ENCODE data around the gene DCTN3.

- TF ChIP-seq POLR2A (IDR thresholded peaks at IDR 0.05; ENCODE audit: low read depth, low read length) (no peak), MAZ (IDR thresholded peaks at IDR 0.05; ENCODE audit: borderline replicate concordance, low read depth, low read length) (no peak), CTCF (conservative IDR thresholded peaks at IDR 0.05; ENCODE audit: low read depth, low read length) (no peak), RAD21 (IDR thresholded peaks at IDR 0.05; ENCODE audit: low read length) (no peak), MAFK (IDR thresholded peaks at IDR 0.05; ENCODE audit: low read depth, low read length) (no peak), ELK1 (IDR thresholded peaks at IDR 0.05; ENCODE audit: borderline replicate concordance, low read depth, low read length) (no peak), RCOR1 (IDR thresholded peaks at IDR 0.05; ENCODE audit: insufficient replicate concordance, low read length) (no peak), MXI1 (IDR thresholded peaks at IDR 0.05; ENCODE audit: borderline replicate concordance, low read depth, low read length) (no peak), FOS (IDR thresholded peaks at IDR 0.05; ENCODE audit: low read depth, low read length) (no peak), NFE2L2 (IDR thresholded peaks at IDR 0.05; ENCODE audit: low read depth, low read length) (no peak), BHLHE40 (IDR thresholded peaks at IDR 0.05; ENCODE audit: low read depth, low read length) (no peak), USF2 (IDR thresholded peaks at IDR 0.05; ENCODE audit: low read depth, low read length) (no peak), CEBPB (IDR thresholded peaks at IDR 0.05; ENCODE audit: low read depth, low read length) (no peak)
These were observed 26.7 kb upstream of the DCTN3 start for GRCh38 chr9:34647084-34647403.

Data from IMR-90 (cell line).